CD4-positive, CD25-positive, alpha-beta regulatory T cell (primary cell): ENCODE data around the gene KSR2. TPM values are rescaled to one million over a fixed set of nuclear protein-coding genes. Genes with fewer than 3 reads are reported as not detected.

Experiments used
- polyA plus RNA-seq, 4 donors: library from polyadenylated mRNA; unstranded; fragments of 300-500 nt; fragmentation: Illumina TruSeq; gene quantifications; one replicate each; pipeline ENCODE4 v1.2.3, GENCODE V29; 2021
- total RNA-seq: library from RNA; stranded (reverse); gene quantifications from one replicate; pipeline ENCODE4 v1.2.3, GENCODE V29; 2022

KSR2 gene
- total and polyA plus RNA-seq, 5 donors from 2014 or later = 0.20 TPM; not detected in 4

Other genes with a start within 250 kb of the KSR2 start
- gene RFC5, start 47.7 kb upstream of the KSR2 start, total RNA-seq = 12.0 TPM
- gene RFC5, start 47.7 kb upstream of the KSR2 start, polyA plus RNA-seq = 10 to 100 TPM; 19.2 to 21.1 (median 20.1) TPM
- 30.8 TPM for gene WSB2, start 92.2 kb upstream of the KSR2 start, total RNA-seq
- gene WSB2, start 92.2 kb upstream of the KSR2 start, polyA plus RNA-seq = 10 to 100 TPM; 16.0 to 26.2 (median 22.2) TPM
- 0.64 TPM for gene VSIG10, start 135.0 kb upstream of the KSR2 start, total RNA-seq
- 1 to 10 TPM; 1.5 to 3.1 (median 2.0) TPM for gene VSIG10, start 135.0 kb upstream of the KSR2 start, polyA plus RNA-seq
- 75.2 TPM for gene PEBP1, start 167.1 kb upstream of the KSR2 start, total RNA-seq
- 100 to 1,000 TPM; 259 to 359 (median 325) TPM for gene PEBP1, start 167.1 kb upstream of the KSR2 start, polyA plus RNA-seq